ENCODE results near the gene ZNF37A.

DNA sequence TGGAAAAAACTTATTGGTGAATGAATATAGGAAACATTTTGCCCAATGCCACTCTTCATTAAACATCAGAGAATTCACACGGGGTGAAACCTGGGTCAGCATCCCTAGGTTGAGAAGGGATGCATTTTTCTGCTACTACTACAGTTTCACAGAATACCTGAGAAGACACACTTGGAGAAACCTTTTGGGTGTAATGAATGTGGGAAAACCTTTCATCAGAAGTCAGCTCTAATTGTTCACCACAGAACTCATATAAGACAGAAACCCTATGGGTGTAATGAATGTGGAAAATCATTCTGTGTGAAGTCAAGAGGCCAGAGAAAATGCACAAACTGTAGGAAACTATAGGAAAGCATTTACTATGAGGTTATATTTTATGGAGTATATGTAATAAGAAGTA lies 24.9 kb downstream of the ZNF37A start:
- TF ChIP-seq, protein P1, sequence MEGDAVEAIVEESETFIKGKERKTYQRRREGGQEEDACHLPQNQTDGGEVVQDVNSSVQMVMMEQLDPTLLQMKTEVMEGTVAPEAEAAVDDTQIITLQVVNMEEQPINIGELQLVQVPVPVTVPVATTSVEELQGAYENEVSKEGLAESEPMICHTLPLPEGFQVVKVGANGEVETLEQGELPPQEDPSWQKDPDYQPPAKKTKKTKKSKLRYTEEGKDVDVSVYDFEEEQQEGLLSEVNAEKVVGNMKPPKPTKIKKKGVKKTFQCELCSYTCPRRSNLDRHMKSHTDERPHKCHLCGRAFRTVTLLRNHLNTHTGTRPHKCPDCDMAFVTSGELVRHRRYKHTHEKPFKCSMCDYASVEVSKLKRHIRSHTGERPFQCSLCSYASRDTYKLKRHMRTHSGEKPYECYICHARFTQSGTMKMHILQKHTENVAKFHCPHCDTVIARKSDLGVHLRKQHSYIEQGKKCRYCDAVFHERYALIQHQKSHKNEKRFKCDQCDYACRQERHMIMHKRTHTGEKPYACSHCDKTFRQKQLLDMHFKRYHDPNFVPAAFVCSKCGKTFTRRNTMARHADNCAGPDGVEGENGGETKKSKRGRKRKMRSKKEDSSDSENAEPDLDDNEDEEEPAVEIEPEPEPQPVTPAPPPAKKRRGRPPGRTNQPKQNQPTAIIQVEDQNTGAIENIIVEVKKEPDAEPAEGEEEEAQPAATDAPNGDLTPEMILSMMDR (IDR thresholded peaks at IDR 0.05; ENCODE audit: low read depth, low read length, missing input control) = no peak
- TF ChIP-seq YY1 (IDR thresholded peaks at IDR 0.05) (no peak), EGR1 (IDR thresholded peaks at IDR 0.05; ENCODE audit: low read depth in 2 of 2) (no peak), FOXA1 (IDR thresholded peaks at IDR 0.05) (no peak), HNF4A (conservative IDR thresholded peaks at IDR 0.05) (no peak)
- TF ChIP-seq, protein P2, sequence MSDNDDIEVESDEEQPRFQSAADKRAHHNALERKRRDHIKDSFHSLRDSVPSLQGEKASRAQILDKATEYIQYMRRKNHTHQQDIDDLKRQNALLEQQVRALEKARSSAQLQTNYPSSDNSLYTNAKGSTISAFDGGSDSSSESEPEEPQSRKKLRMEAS (IDR thresholded peaks at IDR 0.05) = no peak
- TF ChIP-seq, protein P3, sequence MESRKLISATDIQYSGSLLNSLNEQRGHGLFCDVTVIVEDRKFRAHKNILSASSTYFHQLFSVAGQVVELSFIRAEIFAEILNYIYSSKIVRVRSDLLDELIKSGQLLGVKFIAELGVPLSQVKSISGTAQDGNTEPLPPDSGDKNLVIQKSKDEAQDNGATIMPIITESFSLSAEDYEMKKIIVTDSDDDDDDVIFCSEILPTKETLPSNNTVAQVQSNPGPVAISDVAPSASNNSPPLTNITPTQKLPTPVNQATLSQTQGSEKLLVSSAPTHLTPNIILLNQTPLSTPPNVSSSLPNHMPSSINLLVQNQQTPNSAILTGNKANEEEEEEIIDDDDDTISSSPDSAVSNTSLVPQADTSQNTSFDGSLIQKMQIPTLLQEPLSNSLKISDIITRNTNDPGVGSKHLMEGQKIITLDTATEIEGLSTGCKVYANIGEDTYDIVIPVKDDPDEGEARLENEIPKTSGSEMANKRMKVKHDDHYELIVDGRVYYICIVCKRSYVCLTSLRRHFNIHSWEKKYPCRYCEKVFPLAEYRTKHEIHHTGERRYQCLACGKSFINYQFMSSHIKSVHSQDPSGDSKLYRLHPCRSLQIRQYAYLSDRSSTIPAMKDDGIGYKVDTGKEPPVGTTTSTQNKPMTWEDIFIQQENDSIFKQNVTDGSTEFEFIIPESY (IDR thresholded peaks at IDR 0.05) = no peak

All from liver (tissue), 3 donors.